Right cardiac atrium (tissue), 5 donors: ENCODE measurements around the gene LRRFIP1. TPM values are rescaled to one million over a fixed set of nuclear protein-coding genes. Genes with fewer than 3 reads are reported as not detected.

Source experiments
- ATAC-seq, 2 donors: fragments of 200-7000 bp; cut with Tn5 transposase; one replicate each; pipeline versions ENCODE4 v1.8.0 to v1.9.1; 2020; ENCODE audit warnings: moderate library complexity in 2 of 2, mild to moderate bottlenecking in 1 of 2
- DNase-seq, 3 donors: peaks; one replicate each; pipeline ENCODE4 v3.0.0-alpha.2; 2020
- H3K27ac ChIP-seq: one replicate; pipeline ENCODE4 v1.5.1; 2013; ENCODE audit warnings: mild to moderate bottlenecking, low read length, control low read depth, moderate library complexity
- H3K27me3 ChIP-seq: one replicate; pipeline ENCODE4 v1.6.1; 2013; ENCODE audit not compliant: control insufficient read depth, insufficient read depth
- H3K4me1 ChIP-seq: one replicate; pipeline ENCODE4 v1.6.1; 2013; ENCODE audit warnings: low read length; ENCODE audit not compliant: control insufficient read depth, insufficient read depth
- H3K4me3 ChIP-seq: one replicate; pipeline ENCODE4 v1.5.1; 2013; ENCODE audit warnings: low read length, control low read depth
- H3K9me3 ChIP-seq: one replicate; pipeline ENCODE4 v1.6.1; 2013; ENCODE audit warnings: low read length; ENCODE audit not compliant: control insufficient read depth
- WGBS: extraction: QIAGEN DNeasy Blood & Tissue Kit; methylation state at CpG from one replicate; pipeline ENCODE4 v1.1.7; 2013; 5-methylcytosine and 5-hydroxymethylcytosine counted together
- intact Hi-C, 4 donors: fragments of 100-400 bp; cut with DNase I; formaldehyde crosslinking; loops; one replicate each; pipeline versions ENCODE4 v1.11.0 to v1.14.0; 2022 to 2023
- polyA plus RNA-seq: library from polyadenylated mRNA; stranded (reverse); fragments of 200-250 nt; gene quantifications from one replicate; pipeline ENCODE4 v1.2.3, GENCODE V29; 2013
- total RNA-seq, 4 donors: library from RNA; stranded (reverse); fragmentation: NEBNext Ultra II Directional; extraction: Animal tissue kit (Norgen Biotek cat#: 25700); gene quantifications; one replicate each; pipeline ENCODE4 v1.2.1, GENCODE V29; 2021
- donor health status: healthy with polysubstance abuse.
- donor health status: DM: no; HTN: yes; CAD: no.
- donor health status: DM: no; HTN: no; CAD: no.
- donor health status: DM: no; HTN: yes; CAD: no; lungs with severe emphysema.
- donor health status: DM: yes; HTN: yes; CAD: no.

The LRRFIP1 gene
- total and polyA plus RNA-seq, 5 donors = 61.9 to 106 (median 87.8) TPM

GRCh38 chr2:237598468-237599208 is 28.7 kb upstream of the LRRFIP1 start:
- no peak for DNase-seq
- no peak overlapping the region for H3K27ac ChIP-seq
- no peaks in the 10 kb centered on the region for H3K9me3 ChIP-seq
- intact Hi-C loops = no loop called here
- peaks cover 13% of the 10 kb centered on the region for H3K4me1 ChIP-seq
- 92% methylated on average over 14 of the region's 14 CpGs for WGBS
- no peaks in the 10 kb centered on the region for H3K27me3 ChIP-seq
- no peak overlapping the region for H3K4me3 ChIP-seq
- no peak for ATAC-seq

GRCh38 chr2:237599465-237600110 is 27.8 kb upstream of the LRRFIP1 start:
- Histone ChIP-seq H3K27me3 (no peaks in the 10 kb centered on the region), H3K9me3 (no peaks in the 10 kb centered on the region), H3K4me1 (peaks cover 12% of the 10 kb centered on the region), H3K4me3 (peak overlapping the region; percentile 8), H3K27ac (peak overlapping the region; percentile 16)
- ATAC-seq (no peak), DNase-seq (no peak)
- intact Hi-C loops = loop anchor here in 1 of 4 donors (5.0 kb wide), 1 partner anchor 148 kb away; no protein-coding TSS in a partner anchor
- 70% methylated on average over 9 of the region's 9 CpGs for WGBS

- Histone ChIP-seq H3K4me1 (peaks cover 12% of the 10 kb centered on the region), H3K4me3 (peak overlapping the region; percentile 8), H3K9me3 (no peaks in the 10 kb centered on the region), H3K27ac (peak overlapping the region; percentile 68), H3K27me3 (no peaks in the 10 kb centered on the region)
- intact Hi-C loops = loop anchor here in 1 of 4 donors (5.0 kb wide), 1 partner anchor 147 kb away; no protein-coding TSS in a partner anchor
- WGBS = 24% methylated on average over 16 of the region's 16 CpGs
- peak; percentile 59 to 84 (median 74) for DNase-seq
- peak; percentile 72 to 76 for ATAC-seq
These were observed 27.1 kb upstream of the LRRFIP1 start for GRCh38 chr2:237600205-237600846.

- intact Hi-C loops = loop anchor here in 1 of 4 donors (5.0 kb wide), 1 partner anchor 146 kb away; no protein-coding TSS in a partner anchor
- 73% methylated on average over 14 of the region's 14 CpGs for WGBS
- no peaks in the 10 kb centered on the region for H3K9me3 ChIP-seq
- no peaks in the 10 kb centered on the region for H3K27me3 ChIP-seq
- peak in 1 of 3 donors; percentile 35 for DNase-seq
- no peak overlapping the region for H3K4me3 ChIP-seq
- H3K4me1 ChIP-seq = peaks cover 12% of the 10 kb centered on the region
- H3K27ac ChIP-seq = no peak overlapping the region
- peak; percentile 5 to 17 for ATAC-seq
These were observed 25.8 kb upstream of the LRRFIP1 start for GRCh38 chr2:237601453-237602116.

- ATAC-seq = no peak
- no peak for DNase-seq
- intact Hi-C loops = loop anchor here in 1 of 4 donors (5.0 kb wide), 1 partner anchor 145 kb away; no protein-coding TSS in a partner anchor
- Histone ChIP-seq H3K9me3 (no peaks in the 10 kb centered on the region), H3K27me3 (no peaks in the 10 kb centered on the region), H3K4me1 (peaks cover 12% of the 10 kb centered on the region), H3K27ac (no peak overlapping the region), H3K4me3 (no peak overlapping the region)
- WGBS = 93% methylated on average over 7 of the region's 7 CpGs
These were observed 25.0 kb upstream of the LRRFIP1 start for GRCh38 chr2:237602409-237602808.

GRCh38 chr2:237603049-237603717 is 24.2 kb upstream of the LRRFIP1 start:
- Histone ChIP-seq H3K27ac (no peak overlapping the region), H3K4me3 (no peak overlapping the region), H3K27me3 (no peaks in the 10 kb centered on the region), H3K9me3 (no peaks in the 10 kb centered on the region), H3K4me1 (peaks cover 12% of the 10 kb centered on the region)
- DNase-seq = no peak
- no peak for ATAC-seq
- WGBS = 80% methylated on average over 13 of the region's 13 CpGs
- intact Hi-C loops = loop anchor here in 1 of 4 donors (5.0 kb wide), 1 partner anchor 144 kb away; no protein-coding TSS in a partner anchor

- DNase-seq (peak in 1 of 3 donors; percentile 57), ATAC-seq (peak; percentile 56 to 84)
- H3K27me3 ChIP-seq = no peaks in the 10 kb centered on the region
- intact Hi-C loops = loop anchor here in 1 of 4 donors (5.0 kb wide), 1 partner anchor 143 kb away; no protein-coding TSS in a partner anchor
- H3K9me3 ChIP-seq = no peaks in the 10 kb centered on the region
- H3K27ac ChIP-seq = no peak overlapping the region
- H3K4me3 ChIP-seq = no peak overlapping the region
- 36% methylated on average over 15 of the region's 15 CpGs for WGBS
- H3K4me1 ChIP-seq = peaks cover 12% of the 10 kb centered on the region
These were observed 23.5 kb upstream of the LRRFIP1 start for GRCh38 chr2:237603718-237604362.

GRCh38 chr2:237604391-237604790 is 23.0 kb upstream of the LRRFIP1 start:
- intact Hi-C loops = loop anchor here in 1 of 4 donors (5.0 kb wide), 1 partner anchor 143 kb away; no protein-coding TSS in a partner anchor
- H3K4me1 ChIP-seq = peaks cover 12% of the 10 kb centered on the region
- ATAC-seq (no peak), DNase-seq (no peak)
- H3K4me3 ChIP-seq = no peak overlapping the region
- no peak overlapping the region for H3K27ac ChIP-seq
- H3K27me3 ChIP-seq = no peaks in the 10 kb centered on the region
- H3K9me3 ChIP-seq = no peaks in the 10 kb centered on the region
- WGBS = 85% methylated on average over 11 of the region's 11 CpGs

GRCh38 chr2:237604960-237605359 is 22.4 kb upstream of the LRRFIP1 start:
- intact Hi-C loops = loop anchor here in 1 of 4 donors (5.0 kb wide), 1 partner anchor 142 kb away; no protein-coding TSS in a partner anchor
- 93% methylated on average over 9 of the region's 9 CpGs for WGBS
- no peak for ATAC-seq
- Histone ChIP-seq H3K4me1 (peaks cover 10% of the 10 kb centered on the region), H3K27me3 (no peaks in the 10 kb centered on the region), H3K4me3 (no peak overlapping the region), H3K27ac (no peak overlapping the region), H3K9me3 (no peaks in the 10 kb centered on the region)
- DNase-seq = peak in 1 of 3 donors; percentile 35
